Measurements from ENCODE around the gene EBF4.
A peak's percentile ranks its signal among the peaks of the same experiment; 100 is the strongest.
"Not testable (repeated sequence)": the region's sequence is repeated elsewhere in the genome, so short reads cannot be mapped to it uniquely, and the experiment has no call there.

Gene EBF4

DNA sequence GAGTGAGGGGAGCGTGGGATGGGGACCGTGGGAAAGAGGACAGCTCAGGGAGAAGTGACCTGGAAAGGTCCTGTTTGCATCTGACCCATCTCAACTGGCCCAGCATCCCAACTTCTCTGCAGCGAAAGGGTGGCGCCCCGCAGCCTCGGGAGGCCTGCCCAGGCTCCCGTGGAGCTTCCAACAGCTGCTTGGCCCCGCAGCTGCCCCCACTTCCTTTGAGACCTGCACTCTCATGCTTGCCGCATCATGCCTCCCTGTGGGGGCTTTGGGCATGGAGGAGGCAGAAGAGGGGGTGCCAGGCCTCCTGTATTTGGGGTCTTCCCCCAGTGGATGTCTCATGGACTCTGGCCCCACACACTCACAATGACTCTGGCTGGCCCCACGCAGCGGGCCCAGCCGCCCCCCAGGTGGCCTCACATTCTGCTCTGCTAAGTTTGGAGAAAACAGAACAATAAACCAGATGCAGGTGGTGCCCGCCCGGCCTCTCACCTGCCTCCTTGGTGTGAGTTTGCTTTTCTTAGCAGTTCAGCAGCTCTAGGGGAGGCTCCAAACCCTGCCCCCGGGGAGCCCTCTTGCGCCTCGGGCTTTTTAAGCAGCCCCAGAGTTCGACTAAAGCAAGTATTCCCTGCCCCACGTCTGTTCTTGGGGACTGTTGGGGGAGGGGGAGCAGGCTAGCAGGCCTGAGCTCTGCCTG, 67.2 kb downstream of the EBF4 start:
- DNase-seq: no peak

DNA sequence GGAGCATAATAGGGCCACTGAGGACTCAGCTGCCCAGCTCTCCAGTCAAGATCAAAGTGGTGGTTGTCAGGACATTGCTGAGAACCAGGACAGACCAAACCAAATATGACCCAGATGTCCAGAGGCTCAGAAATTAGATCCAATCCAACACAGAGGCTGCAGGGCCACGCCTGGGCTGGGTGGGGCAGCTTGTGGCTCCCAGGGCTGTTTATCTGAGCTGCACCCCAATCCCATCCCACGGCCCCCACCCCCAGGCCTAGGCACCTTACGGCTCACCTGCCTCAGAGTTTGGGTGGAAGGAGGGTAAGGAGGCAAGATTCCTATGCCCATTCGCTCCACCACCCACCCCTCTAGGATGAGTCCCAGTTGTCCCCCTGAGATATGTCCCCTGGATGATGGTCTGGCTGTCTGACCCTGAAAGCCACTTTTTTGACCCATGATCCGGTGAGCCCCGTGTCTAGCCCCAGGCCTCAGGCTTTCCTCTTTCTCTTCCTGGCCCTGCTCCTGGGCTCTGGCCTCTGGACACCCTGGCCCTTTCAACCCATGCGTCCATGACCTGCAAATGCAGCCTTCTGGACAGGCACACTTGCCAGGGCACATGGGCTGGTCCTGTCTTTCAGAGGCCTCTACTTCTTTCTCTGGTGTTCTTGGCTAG, 67.8 kb downstream of the EBF4 start:
- DNase-seq: no peak

DNA sequence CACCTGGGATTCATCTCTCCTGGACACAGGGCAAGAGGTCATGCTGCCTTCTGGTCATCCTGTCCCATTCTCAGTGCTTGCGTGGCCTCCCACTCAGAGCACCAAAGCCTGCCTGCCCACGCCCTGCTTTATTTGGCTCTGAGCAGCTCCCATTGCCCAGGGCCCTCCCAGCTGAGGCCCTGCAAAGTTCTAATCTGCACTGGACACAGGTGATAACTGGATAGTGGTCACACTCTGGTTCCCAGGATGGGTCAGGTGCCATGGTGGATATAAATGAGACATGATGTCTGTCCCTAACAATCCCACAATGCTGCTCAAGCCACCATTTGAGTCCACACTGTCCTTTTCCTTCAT, 68.3 kb downstream of the EBF4 start:
- DNase-seq: no peak

DNA sequence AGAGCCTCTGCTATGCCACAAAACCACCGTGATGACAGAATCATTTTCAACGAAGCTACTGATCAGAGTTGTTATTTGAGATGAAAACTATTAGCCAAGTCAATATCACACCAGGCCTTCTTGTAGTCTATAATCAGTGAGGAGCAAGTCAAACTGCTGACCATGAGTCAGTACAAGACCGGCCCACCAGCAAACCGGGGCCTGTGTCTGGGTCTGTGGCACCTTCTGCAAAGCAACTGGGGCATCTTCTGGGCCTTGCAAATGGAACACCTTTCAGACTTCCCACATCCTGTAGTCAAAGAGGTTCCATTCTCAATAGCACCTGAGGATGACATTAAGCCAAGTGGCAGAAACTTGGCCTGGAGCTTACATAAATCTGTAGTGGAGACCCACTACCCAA, 69.3 kb downstream of the EBF4 start:
- DNase-seq: no peak

DNA sequence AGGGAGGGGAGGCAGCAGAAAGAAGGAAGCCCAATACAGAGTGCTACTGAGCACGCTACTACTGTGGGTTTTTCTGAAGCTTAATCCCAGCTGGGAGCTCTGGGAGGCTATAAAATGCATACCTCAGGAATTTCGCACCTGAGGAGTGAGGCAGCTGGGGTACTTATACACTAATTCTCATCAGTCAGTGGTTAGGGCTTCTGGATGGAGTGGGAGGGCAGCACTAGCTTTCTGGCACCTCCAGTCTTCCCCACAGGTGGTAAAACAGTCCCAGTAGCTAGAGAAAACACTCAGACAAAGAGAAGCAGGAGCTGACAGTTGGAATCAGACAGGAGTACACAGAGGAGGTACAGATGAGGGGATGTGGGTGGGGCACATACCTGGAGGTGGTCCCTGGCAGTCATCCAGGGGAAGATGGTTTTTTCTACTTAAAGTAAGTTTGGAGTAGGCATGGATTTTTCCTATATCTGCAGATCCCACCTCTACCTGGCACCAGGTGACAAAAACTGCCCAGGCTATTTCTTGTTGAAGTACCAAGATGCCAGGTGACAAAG, 70.1 kb downstream of the EBF4 start:
- DNase-seq: no peak

DNA sequence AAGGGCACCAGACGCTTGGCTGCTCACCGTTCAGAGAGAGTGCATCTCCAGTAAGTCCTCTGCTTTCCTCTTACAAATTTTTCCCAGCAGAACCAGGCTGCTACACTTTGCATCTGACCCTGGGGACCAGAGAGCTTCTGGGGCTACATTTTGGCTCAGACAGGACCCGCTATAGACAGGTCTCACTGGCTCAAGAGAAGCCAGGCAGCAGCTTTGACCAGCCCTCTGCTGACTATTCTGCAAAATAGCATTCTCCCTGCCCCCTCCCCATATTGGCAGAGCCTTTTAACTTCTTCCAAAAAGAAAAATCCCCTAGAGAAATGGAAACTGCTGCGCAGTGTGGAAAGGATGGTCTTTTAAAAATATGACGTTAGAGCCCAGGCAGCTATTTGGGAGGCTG, 70.6 kb downstream of the EBF4 start:
- no peak for DNase-seq

DNA sequence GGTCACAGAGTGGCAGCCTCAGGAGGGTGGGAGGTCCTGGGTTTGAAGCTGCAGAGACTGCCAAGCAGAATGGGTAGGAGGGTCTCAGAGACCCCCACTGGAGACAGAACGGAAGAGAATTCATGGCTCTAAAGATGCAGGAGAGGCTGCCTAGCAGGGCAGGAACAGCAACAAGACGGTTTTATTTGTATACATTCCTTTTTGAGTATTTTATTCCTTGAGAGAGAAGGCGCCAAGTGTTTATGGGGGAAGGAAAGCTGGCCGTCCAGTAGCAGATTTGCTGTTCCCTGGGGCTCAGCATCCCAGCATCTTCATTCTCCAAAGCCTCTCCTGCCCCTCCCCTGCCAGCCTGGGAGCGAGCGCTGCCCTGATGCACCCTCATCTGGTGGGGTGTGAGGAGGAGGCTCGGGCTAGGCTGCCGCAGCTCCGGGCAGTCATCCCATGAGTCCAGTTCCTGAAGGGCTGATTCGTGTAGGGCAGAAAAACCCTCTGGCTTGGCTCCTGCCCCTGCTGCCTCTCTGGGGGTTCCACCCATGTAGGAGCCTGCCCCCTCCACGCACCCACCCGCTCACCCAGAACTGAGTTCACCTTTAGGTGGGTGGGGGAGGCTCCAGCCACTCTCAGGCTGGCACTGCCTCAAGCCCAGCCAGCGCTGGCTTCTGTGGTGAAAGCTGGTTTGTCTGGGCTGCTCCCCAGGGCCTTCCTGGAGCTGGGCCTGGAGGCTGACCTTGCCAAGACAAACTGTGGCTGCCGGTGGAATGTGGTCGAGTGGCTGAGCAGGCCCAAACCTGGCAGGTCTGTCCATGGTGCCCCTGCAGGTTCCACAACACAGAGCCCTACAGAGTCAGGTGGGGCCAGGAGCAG, 75.4 kb downstream of the EBF4 start:
- no peak for DNase-seq

DNA sequence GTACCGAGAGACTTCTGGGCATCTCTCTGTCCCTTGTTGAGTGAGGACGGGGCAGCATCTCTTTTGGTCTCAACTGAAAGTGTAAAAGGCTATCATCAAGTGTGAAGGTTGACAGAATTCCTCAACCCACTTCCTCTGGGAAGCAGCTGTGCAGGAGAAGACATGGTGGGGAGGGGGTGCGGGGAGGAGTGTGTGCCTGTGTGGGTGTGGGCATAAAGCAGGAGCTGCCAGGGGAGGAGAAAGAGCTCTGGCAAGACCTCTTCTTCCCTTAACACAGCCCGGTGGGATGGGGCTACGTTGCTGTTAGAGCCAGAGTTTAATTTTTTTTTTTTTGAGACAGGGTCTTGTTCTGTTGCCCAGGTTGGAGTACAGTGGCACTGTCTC, 76.0 kb downstream of the EBF4 start:
- no peak for DNase-seq

DNA sequence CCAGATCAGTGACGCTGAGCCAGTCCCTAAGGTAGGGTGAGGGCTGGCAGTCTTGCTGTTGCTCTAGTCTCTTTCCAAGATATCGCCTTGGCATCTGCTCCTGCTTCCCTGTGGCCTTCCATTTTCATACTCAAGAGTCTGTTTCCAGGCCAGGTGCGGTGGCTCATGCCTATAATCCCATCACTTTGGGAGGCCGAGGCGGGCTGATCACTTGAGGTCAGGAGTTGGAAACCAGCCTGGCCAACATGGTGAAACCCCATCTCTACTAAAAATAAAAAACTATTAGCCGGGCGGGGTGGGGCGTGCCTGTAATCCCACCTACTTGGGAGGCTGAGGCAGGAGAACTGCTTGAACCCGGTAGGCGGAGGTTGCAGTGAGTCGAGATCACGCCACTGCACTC, 77.5 kb downstream of the EBF4 start:
- DNase-seq: not testable (repeated sequence)

DNA sequence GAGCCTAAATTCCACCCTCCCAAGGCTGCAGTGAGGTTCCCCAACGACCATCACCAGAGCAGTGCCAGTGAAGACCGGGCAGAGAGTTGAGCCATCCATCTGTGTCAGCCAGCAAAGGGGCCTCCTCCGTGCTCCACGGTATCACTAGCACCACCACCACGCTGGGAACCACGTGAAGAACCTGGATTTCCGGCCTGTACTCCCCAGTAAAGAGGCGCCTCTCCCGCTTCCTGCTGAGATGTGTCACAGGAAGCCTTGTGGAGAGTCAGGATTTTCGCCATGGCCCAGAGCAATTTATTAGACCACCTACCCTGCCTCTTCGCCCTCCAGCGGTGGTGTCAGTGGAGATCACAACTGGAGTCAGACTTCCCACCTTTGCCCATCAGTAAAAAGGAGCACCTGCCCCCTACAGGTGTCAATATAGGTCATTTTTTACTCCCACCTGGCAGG, 79.1 kb downstream of the EBF4 start:
- no peak for DNase-seq

DNA sequence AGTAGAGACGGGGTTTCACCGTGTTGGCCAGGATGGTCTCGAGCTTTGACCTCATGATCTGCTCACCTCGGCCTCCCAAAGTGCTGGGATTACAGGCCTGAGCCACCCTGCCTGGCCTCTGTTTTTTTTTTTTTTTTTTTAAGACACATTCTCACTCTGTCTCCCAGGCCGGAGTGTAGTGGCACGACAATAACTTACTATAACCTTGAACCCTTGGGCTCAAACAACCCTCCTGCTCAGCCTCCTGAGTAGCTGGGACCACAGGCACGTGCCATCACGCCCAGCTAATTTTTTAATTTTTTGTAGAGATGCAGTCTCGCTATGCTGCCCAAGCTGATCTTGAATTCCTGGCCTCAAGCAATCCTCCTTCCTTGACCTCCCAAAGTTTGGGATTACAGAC, 81.2 kb downstream of the EBF4 start:
- DNase-seq: no peak

DNA sequence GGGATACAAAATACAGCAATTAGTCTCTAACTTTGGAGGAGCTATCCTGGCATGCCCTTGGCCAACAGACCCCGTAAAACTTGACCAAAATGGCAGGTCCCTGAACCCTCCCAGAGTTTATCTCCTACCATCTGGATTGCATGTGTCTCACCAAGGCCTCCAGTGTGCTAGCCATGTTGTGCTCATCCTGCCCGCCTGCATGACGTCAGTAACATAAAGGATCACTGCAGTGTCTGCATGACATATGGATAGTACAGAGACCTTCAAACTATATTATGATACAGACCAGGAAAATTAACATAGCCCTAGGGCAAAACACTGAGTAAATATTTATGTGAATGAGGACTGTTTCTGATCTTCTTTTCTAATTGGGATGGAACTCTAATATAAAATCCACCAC, 82.6 kb downstream of the EBF4 start:
- no peak for DNase-seq

DNA sequence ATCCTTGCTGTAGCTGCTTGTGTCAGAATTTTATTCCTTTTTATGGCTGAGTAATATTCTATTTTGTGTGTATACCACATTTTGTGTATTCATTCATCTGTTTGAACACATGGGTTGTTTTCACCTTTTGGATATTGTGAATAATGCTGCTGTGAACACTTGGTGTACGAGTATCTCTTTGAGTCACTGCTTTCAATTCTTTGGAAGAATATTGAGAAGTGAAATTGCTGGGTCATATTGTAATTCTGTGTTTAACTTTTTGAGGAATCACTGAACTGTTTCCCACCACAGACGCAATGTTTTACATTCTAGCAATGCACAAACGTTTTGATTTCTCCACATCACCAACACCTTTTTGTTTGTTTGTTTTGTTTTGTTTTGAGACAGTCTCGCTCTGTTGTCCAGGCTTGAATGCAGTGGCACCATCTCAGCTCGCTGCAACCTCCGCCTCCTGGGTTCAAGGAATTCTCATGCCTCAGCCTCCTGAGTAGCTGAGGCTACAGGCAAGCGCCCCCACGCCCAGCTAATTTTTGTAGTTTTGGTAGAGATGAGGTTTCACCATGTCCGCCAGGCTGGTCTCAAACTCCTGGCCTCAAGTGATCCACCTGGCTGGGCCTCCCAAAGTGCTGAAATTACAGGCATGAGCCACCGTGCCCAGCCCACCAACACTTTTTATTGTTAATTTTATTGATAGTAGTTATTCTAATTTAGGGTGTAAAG, 86.2 kb downstream of the EBF4 start:
- DNase-seq: no peak

DNA sequence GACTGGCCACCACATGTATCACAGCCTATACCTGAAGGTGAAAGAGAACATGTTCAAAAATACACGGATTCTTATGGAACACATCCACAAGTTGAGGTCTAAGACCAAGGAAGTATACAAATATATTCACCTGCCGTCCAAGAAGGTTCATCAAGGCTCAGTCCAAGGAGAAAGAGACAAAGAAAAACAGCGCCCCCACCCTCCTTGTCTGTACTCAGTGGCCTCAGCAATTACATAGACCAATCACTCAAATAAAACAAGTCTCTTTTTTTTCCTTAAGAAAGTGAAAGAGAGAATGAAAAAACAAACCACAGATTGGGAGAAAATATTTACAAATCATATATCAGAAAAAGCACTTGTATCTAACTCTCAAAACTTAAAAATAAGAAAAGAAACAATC, 88.4 kb downstream of the EBF4 start:
- peak; percentile 45 for DNase-seq

DNA sequence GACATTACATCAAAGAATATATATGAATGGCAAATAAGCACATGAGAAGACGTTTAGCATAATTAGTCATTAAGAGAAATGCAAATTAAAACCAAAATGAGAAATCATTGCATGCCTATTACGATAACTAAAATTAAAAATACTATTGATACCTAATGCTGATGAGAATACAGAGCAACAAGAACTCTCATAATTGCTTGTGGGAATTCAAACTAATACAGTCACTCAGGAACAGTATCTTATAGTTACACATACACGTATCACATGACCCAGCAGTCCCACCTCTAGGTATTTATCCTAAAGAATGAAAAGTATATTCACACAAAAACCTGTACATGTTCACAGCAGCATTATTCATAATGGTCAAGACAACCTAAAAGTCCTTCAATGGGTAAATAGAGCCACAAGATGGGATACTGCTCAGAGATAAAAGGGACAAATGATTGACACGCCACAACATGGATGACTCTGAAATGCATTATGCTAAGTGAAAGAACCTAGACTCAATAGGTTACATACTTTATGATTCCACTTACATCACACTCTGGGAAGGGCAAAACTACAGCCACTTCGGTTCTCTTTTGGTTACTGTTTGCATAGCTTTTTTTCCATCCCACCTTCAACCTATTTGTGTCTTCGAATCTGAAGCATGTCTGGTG, 91.5 kb downstream of the EBF4 start:
- peak; percentile 19 for DNase-seq

DNA sequence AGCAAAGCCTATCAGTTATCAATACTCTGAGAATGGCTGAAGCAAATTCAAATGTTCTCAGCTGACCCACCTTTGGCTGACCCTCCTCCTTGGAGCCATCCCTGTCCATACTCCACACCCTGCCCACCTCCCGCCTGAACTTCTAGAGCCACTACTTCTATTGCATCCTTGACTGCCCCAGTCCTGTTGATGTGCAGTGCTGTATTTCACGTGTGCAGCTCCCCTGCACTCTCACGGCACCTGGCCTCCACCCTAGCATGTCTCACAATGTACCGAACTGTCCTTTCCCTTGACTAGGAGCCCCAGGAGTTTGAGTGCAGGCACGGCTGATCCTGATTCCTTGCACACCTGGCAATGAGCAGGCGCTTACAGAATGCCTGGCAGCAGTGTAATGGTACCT, 100.9 kb downstream of the EBF4 start:
- no peak for DNase-seq

DNA sequence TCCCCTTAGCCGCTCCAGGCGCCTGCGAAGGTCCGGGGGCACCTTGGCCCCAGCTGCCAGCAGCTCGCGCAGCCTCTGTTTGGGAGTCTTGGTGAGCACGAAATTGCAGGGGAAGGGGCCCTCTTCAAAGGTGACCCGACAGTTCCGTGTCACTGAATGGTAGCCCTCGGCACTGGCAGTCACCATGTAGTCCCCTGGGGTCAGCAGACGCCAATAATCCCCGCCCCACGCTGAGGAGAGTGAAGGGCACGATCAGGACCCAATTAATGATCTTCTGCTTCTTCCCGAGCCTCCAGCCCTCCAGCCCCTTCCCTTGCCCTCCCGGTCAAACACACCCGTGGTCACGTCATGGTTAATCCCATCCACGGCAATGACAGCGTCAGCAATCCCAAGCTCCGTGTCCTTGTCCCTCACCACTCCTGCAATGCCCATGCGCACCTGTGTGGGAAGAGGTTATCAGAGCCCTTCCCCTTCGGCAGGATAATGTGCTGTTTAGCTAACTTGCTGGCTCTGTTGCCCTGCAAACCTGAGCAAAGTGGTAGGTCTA, 101.7 kb downstream of the EBF4 start:
- no peak for DNase-seq

DNA sequence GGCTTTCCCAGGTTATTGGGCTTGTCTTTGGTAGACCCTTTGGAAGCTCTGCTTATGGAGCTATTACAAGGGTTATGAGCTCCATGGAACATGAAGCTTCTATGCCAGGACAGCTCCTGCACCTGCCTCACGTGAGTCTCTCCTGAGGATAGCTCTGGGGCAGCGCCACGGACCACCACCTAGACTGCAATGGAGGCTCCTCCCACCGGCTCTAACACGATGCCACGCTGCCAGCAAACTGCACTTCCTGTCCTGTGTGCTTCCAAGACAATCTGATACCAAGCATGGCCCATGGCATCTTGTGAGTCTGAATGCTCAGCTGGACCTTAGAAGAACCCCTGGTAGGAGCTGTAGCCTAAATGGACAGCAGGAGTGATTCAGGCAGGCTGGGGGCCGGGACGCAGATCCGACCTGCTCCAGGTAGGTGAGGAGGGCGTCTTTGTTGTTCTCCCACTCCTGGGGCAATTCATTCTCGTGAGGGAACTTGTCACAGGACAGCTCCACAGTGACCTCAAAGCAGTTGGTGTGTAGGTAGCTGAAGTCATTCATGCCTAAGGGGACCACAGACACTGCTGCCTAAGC, 102.4 kb downstream of the EBF4 start:
- DNase-seq: no peak

DNA sequence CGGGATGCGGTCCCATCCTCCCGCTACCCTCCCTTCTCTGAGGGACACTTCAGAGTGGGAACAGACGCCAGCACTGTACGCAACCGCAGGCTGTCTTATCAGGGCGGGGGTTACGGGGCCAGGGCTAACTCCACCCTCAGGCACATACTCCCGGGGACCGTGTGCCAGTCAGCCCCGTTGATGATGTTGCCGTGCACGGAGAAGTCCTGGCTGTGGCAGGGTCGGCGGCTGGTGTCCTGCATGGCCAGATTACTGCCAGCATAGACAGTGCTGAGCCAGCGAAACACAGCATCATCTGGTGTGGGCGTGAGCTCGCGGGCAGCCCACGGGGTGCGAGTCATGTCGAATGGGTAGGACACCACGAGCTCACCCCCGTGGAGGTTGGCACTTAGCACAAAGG, 102.9 kb downstream of the EBF4 start:
- DNase-seq: peak; percentile 72

DNA sequence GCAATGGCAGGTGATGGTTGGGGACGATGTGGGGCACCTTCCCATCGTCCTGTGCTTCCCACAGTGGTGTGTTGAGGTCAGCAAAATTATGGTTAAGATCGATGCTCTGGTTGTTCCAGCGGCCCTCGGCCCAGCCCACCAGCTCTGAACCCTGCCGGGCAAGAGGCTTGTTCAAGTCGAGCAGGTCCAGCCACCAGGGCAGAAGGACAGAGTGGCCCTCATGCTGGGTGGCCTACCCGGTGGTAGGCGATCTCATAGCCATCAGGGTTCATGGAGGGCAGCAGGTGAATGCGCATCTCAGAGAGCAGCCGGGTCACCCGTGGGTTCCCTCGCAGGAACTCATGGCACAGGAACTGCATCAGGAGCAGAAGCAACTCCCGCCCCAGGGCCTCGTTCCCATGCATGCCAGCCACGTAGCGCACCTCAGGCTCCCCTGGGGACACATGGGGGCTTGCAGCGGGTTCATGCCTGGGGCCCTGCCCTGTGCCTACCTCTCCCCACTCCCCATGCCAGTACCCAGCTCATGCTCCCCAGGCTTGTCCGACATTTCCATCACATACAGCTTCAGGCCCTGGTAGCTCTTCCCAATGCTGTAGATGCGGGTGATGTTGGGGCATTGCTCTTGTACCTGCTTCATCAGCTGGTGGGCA, 103.6 kb downstream of the EBF4 start:
- no peak for DNase-seq
